ENCODE data around the gene TDG.
"Not testable (repeated sequence)": the region's sequence is repeated elsewhere in the genome, so short reads cannot be mapped to it uniquely, and the experiment has no call there.

TDG gene

GRCh38 chr12:103960616-103961227 lies 5.0 kb upstream of the TDG start:
- no peak for DNase-seq (ENCODE audit: low read depth in 2 of 2)

- no peak for DNase-seq (ENCODE audit: low read depth in 2 of 2)
Measured at GRCh38 chr12:103962493-103962892, 3.2 kb upstream of the TDG start.

- no peak for DNase-seq (ENCODE audit: low read depth in 2 of 2)
Measured at GRCh38 chr12:103964805-103965204, 867 bp upstream of the TDG start.

- DNase-seq (ENCODE audit: low read depth in 2 of 2): no peak
Measured at GRCh38 chr12:103965255-103965589, 450 bp upstream of the TDG start.

GRCh38 chr12:103966736-103967135 lies 1.1 kb downstream of the TDG start:
- no peak for DNase-seq (ENCODE audit: low read depth in 2 of 2)

GRCh38 chr12:103969391-103969790 lies 3.7 kb downstream of the TDG start:
- DNase-seq (ENCODE audit: low read depth in 2 of 2): no peak

GRCh38 chr12:103973909-103974308 lies 8.2 kb downstream of the TDG start:
- DNase-seq (ENCODE audit: low read depth in 2 of 2): no peak

GRCh38 chr12:103975368-103975767 lies 9.7 kb downstream of the TDG start:
- DNase-seq (ENCODE audit: low read depth in 2 of 2): no peak

GRCh38 chr12:103978384-103978982 lies 12.8 kb downstream of the TDG start:
- no peak for DNase-seq (ENCODE audit: low read depth in 2 of 2)

GRCh38 chr12:103986829-103987228 lies 21.2 kb downstream of the TDG start:
- DNase-seq (ENCODE audit: low read depth in 2 of 2): no peak

GRCh38 chr12:103994235-103994634 lies 28.6 kb downstream of the TDG start:
- DNase-seq (ENCODE audit: low read depth in 2 of 2): no peak

GRCh38 chr12:103996595-103996994 lies 30.9 kb downstream of the TDG start:
- no peak for DNase-seq (ENCODE audit: low read depth in 2 of 2)

- DNase-seq (ENCODE audit: low read depth in 2 of 2): no peak
Measured at GRCh38 chr12:103997286-103997900, 31.7 kb downstream of the TDG start.

- no peak for DNase-seq (ENCODE audit: low read depth in 2 of 2)
Measured at GRCh38 chr12:103998976-103999375, 33.3 kb downstream of the TDG start.

- no peak for DNase-seq (ENCODE audit: low read depth in 2 of 2)
Measured at GRCh38 chr12:104000807-104001434, 35.2 kb downstream of the TDG start.

GRCh38 chr12:104002686-104003085 lies 37.0 kb downstream of the TDG start:
- no peak for DNase-seq (ENCODE audit: low read depth in 2 of 2)

GRCh38 chr12:104003596-104003995 lies 37.9 kb downstream of the TDG start:
- DNase-seq (ENCODE audit: low read depth in 2 of 2): no peak

- no peak for DNase-seq (ENCODE audit: low read depth in 2 of 2)
Measured at GRCh38 chr12:104006929-104007328, 41.3 kb downstream of the TDG start.

- no peak for DNase-seq (ENCODE audit: low read depth in 2 of 2)
Measured at GRCh38 chr12:104010121-104010520, 44.4 kb downstream of the TDG start.

GRCh38 chr12:104010606-104011169 lies 45.0 kb downstream of the TDG start:
- DNase-seq (ENCODE audit: low read depth in 2 of 2): no peak

- DNase-seq (ENCODE audit: low read depth in 2 of 2): no peak
Measured at GRCh38 chr12:104011253-104011652, 45.6 kb downstream of the TDG start.

- no peak for DNase-seq (ENCODE audit: low read depth in 2 of 2)
Measured at GRCh38 chr12:104012331-104012730, 46.7 kb downstream of the TDG start.

- DNase-seq (ENCODE audit: low read depth in 2 of 2): not testable (repeated sequence)
Measured at GRCh38 chr12:104021862-104022261, 56.2 kb downstream of the TDG start.
